ENCODE data around the gene NCAPG2.

NCAPG2 gene

GRCh38 chr7:158607563-158607962, 97.0 kb downstream of the NCAPG2 start:
- TF ChIP-seq, protein P1, sequence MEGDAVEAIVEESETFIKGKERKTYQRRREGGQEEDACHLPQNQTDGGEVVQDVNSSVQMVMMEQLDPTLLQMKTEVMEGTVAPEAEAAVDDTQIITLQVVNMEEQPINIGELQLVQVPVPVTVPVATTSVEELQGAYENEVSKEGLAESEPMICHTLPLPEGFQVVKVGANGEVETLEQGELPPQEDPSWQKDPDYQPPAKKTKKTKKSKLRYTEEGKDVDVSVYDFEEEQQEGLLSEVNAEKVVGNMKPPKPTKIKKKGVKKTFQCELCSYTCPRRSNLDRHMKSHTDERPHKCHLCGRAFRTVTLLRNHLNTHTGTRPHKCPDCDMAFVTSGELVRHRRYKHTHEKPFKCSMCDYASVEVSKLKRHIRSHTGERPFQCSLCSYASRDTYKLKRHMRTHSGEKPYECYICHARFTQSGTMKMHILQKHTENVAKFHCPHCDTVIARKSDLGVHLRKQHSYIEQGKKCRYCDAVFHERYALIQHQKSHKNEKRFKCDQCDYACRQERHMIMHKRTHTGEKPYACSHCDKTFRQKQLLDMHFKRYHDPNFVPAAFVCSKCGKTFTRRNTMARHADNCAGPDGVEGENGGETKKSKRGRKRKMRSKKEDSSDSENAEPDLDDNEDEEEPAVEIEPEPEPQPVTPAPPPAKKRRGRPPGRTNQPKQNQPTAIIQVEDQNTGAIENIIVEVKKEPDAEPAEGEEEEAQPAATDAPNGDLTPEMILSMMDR (conservative IDR thresholded peaks at IDR 0.05; ENCODE audit: control insufficient read depth, insufficient read depth, low read depth, low read length) = no peak
- no peak for DNase-seq (ENCODE audit: low read depth)
- no peak overlapping the region for H3K4me3 ChIP-seq (ENCODE audit: control insufficient read depth, low read depth, low read length)

GRCh38 chr7:158606671-158607424, 97.8 kb downstream of the NCAPG2 start:
- TF ChIP-seq, protein P1 (conservative IDR thresholded peaks at IDR 0.05; ENCODE audit: control insufficient read depth, insufficient read depth, low read depth, low read length) = no peak

GRCh38 chr7:158606129-158606528, 98.5 kb downstream of the NCAPG2 start:
- TF ChIP-seq, protein P1 (conservative IDR thresholded peaks at IDR 0.05; ENCODE audit: control insufficient read depth, insufficient read depth, low read depth, low read length) = no peak
- DNase-seq (ENCODE audit: low read depth) = no peak
- H3K4me3 ChIP-seq (ENCODE audit: control insufficient read depth, low read depth, low read length) = no peak overlapping the region

More at GRCh38 chr7:158606671-158607424, 97.8 kb downstream of the NCAPG2 start:
- no peak for DNase-seq (ENCODE audit: low read depth)
- H3K4me3 ChIP-seq (ENCODE audit: control insufficient read depth, low read depth, low read length) = no peak overlapping the region

DNA sequence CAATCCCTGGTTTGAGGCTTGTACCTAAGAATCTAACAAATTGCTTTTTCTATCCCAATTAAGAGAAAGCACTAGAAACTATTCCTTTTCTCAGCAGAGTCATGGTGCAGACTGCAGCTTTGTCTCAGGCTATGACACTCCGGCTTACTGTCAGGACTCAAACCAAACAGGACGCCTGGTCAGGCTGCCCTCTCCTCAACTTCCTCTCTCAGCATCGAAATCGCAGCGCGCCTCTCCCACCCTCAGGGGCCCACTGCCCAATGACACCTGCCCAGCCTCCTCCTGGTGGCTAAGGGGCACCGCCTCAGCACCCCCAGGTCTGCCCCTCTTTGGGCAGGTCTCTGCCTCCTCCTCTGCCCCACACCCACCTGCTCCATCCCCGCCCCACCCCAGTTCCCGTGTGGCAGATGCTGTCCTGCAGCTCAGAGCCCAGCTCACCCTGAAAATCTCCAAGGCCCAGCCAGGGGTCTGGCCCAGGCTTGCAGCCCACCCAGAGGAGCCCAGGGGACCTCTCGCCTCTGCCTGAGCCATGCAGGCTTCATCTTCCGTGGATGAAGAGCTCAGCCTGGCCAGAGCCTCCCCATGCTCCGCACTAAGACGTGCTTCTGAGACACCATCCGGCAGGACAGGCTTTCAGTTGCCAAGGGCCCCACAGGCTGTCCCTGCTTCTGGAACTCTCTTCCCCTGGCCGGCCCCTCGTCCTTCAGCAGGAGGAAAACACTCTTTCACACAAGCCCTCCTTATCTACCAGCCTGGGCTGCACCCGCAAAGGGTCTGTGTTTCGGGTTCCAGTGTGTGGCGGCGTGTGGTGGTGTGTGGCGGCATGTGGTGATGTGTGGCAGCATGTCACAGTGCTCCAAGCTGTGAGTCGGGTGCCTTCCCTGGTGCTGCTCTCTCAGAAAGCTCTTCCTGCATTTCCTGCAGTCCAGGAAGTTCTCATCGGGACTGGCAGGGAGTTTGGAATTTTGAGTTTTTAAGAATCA, 100.5 kb downstream of the NCAPG2 start:
- H3K4me3 ChIP-seq (ENCODE audit: control insufficient read depth, low read depth, low read length) = no peak overlapping the region
- DNase-seq (ENCODE audit: low read depth) = no peak
- TF ChIP-seq, protein P1 (conservative IDR thresholded peaks at IDR 0.05; ENCODE audit: control insufficient read depth, insufficient read depth, low read depth, low read length) = no peak

DNA sequence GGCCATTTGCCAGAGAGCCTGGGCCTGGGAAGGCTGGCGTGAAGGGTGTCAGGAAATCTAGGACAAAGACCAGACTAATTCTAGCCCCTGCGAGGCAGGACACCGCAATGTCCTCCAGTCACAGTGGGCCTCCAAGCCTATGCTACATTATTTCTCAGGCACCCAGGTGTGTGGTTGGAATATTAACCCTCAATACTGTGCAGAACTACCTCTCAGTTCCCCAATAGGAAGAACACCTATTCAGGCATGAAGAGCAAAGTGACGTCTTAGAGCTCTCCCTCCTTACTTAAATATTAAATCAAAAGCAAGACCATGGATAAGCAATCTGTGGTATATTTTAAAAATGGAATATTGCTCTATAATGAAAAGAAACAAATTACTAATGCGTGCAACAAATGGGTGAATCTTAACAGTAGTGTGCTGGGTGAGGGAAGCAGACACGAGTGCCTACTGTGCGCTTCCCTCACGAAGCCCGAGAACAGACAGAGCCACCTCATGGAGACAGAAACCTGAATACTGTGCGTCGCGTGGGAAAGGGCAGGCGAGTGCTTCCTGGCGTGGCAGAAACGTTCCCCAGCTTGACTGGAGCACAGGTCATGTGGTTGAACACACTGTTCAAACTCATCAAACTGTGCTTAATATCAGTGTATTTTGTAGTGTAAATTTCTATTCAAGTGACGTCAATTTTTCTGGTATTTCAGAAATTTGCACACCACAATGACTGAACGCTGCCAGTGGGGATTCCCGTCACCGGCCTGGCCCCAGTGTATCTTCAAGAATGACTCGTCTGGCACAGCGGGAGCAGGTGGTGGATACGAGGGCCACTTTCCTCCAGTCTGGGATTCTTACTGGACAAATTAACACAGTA, 101.5 kb downstream of the NCAPG2 start:
- no peak for DNase-seq (ENCODE audit: low read depth)
- TF ChIP-seq, protein P1 (conservative IDR thresholded peaks at IDR 0.05; ENCODE audit: control insufficient read depth, insufficient read depth, low read depth, low read length) = no peak
- no peak overlapping the region for H3K4me3 ChIP-seq (ENCODE audit: control insufficient read depth, low read depth, low read length)

- TF ChIP-seq, protein P1 (conservative IDR thresholded peaks at IDR 0.05; ENCODE audit: control insufficient read depth, insufficient read depth, low read depth, low read length) = no peak
- no peak overlapping the region for H3K4me3 ChIP-seq (ENCODE audit: control insufficient read depth, low read depth, low read length)
- no peak for DNase-seq (ENCODE audit: low read depth)
Measured at GRCh38 chr7:158602041-158602440, 102.6 kb downstream of the NCAPG2 start.
